HUES48 (cell line): Measurements from ENCODE around the gene MMRN2.
A peak's percentile ranks its signal among the peaks of the same experiment; 100 is the strongest.

Experiments
- H3K27ac ChIP-seq: one replicate; pipeline ENCODE4 v1.7.0; 2013; ENCODE audit warnings: low read depth, low read length, inconsistent platforms
- H3K27me3 ChIP-seq: 2 replicates; pipeline ENCODE4 v1.6.1; 2013; ENCODE audit warnings: mild to moderate bottlenecking, low read length; ENCODE audit not compliant: control insufficient read depth, insufficient read depth
- H3K36me3 ChIP-seq: 2 replicates; pipeline ENCODE4 v1.6.1; 2013; ENCODE audit warnings: low read length; ENCODE audit not compliant: control insufficient read depth, insufficient read depth
- H3K4me1 ChIP-seq: 2 replicates; pipeline ENCODE4 v1.6.1; 2013; ENCODE audit warnings: mild to moderate bottlenecking, low read length; ENCODE audit not compliant: control insufficient read depth, insufficient read depth
- H3K4me3 ChIP-seq: 2 replicates; pipeline ENCODE4 v1.5.1; 2013; ENCODE audit warnings: mild to moderate bottlenecking, low read depth, low read length
- H3K9ac ChIP-seq: 2 replicates; pipeline ENCODE4 v1.6.1; 2013; ENCODE audit warnings: mild to moderate bottlenecking, low read depth, low read length, moderate library complexity
- H3K9me3 ChIP-seq: 2 replicates; pipeline ENCODE4 v1.6.1; 2013; ENCODE audit warnings: low read length; ENCODE audit not compliant: control insufficient read depth, insufficient read depth

The MMRN2 gene

GRCh38 chr10:86969421-86970041 is 12.1 kb upstream of the MMRN2 start:
- peak overlapping the region; percentile 22 for H3K27ac ChIP-seq
- no peaks in the 10 kb centered on the region for H3K36me3 ChIP-seq
- peaks cover 21% of the 10 kb centered on the region for H3K27me3 ChIP-seq
- H3K9ac ChIP-seq = no peak overlapping the region
- no peaks in the 10 kb centered on the region for H3K9me3 ChIP-seq
- no peak overlapping the region for H3K4me3 ChIP-seq
- peaks cover 27% of the 10 kb centered on the region for H3K4me1 ChIP-seq

- peaks cover 27% of the 10 kb centered on the region for H3K4me1 ChIP-seq
- no peak overlapping the region for H3K4me3 ChIP-seq
- peaks cover 21% of the 10 kb centered on the region for H3K27me3 ChIP-seq
- H3K9ac ChIP-seq = no peak overlapping the region
- H3K9me3 ChIP-seq = no peaks in the 10 kb centered on the region
- no peak overlapping the region for H3K27ac ChIP-seq
- no peaks in the 10 kb centered on the region for H3K36me3 ChIP-seq
Measured at GRCh38 chr10:86968994-86969355, 11.6 kb upstream of the MMRN2 start.

GRCh38 chr10:86968271-86968993 is 11.0 kb upstream of the MMRN2 start, which contains the start of gene ADIRF:
TSS of gene ADIRF (plus strand) at chr10:86968482. CDS start at chr10:86968545, 63 bp downstream.
- no peaks in the 10 kb centered on the region for H3K9me3 ChIP-seq
- H3K36me3 ChIP-seq = no peaks in the 10 kb centered on the region
- H3K27me3 ChIP-seq = peaks cover 21% of the 10 kb centered on the region
- no peak within 1 kb of the TSS for H3K9ac ChIP-seq
- H3K4me3 ChIP-seq = no peak within 1 kb of the TSS
- peaks cover 27% of the 10 kb centered on the region for H3K4me1 ChIP-seq
- no peak within 1 kb of the TSS for H3K27ac ChIP-seq

- H3K4me3 ChIP-seq = no peak overlapping the region
- peaks cover 14% of the 10 kb centered on the region for H3K27me3 ChIP-seq
- H3K9me3 ChIP-seq = no peaks in the 10 kb centered on the region
- no peaks in the 10 kb centered on the region for H3K36me3 ChIP-seq
- H3K4me1 ChIP-seq = peaks cover 27% of the 10 kb centered on the region
- no peak overlapping the region for H3K27ac ChIP-seq
- H3K9ac ChIP-seq = no peak overlapping the region
Measured at GRCh38 chr10:86967481-86967941, 10.1 kb upstream of the MMRN2 start.

- peaks cover 22% of the 10 kb centered on the region for H3K4me1 ChIP-seq
- H3K4me3 ChIP-seq = no peak overlapping the region
- no peaks in the 10 kb centered on the region for H3K36me3 ChIP-seq
- no peak overlapping the region for H3K27ac ChIP-seq
- no peak overlapping the region for H3K9ac ChIP-seq
- no peaks in the 10 kb centered on the region; the same call in 1 of the 2 replicates for H3K27me3 ChIP-seq
- H3K9me3 ChIP-seq = no peaks in the 10 kb centered on the region
Measured at GRCh38 chr10:86965986-86966654, 8.7 kb upstream of the MMRN2 start.

GRCh38 chr10:86964847-86965190 is 7.4 kb upstream of the MMRN2 start:
- no peak overlapping the region for H3K9ac ChIP-seq
- H3K4me3 ChIP-seq = no peak overlapping the region
- no peak overlapping the region for H3K27ac ChIP-seq
- peaks cover 21% of the 10 kb centered on the region for H3K4me1 ChIP-seq
- H3K27me3 ChIP-seq = no peaks in the 10 kb centered on the region
- no peaks in the 10 kb centered on the region for H3K36me3 ChIP-seq
- no peaks in the 10 kb centered on the region for H3K9me3 ChIP-seq

- Histone ChIP-seq H3K9me3 (no peaks in the 10 kb centered on the region), H3K36me3 (no peaks in the 10 kb centered on the region), H3K9ac (no peak overlapping the region), H3K4me1 (peaks cover 23% of the 10 kb centered on the region), H3K4me3 (no peak overlapping the region), H3K27ac (no peak overlapping the region), H3K27me3 (no peaks in the 10 kb centered on the region)
Measured at GRCh38 chr10:86964061-86964846, 6.8 kb upstream of the MMRN2 start.

- Histone ChIP-seq H3K9me3 (no peaks in the 10 kb centered on the region), H3K9ac (no peak overlapping the region), H3K27me3 (no peaks in the 10 kb centered on the region), H3K27ac (no peak overlapping the region), H3K36me3 (no peaks in the 10 kb centered on the region), H3K4me1 (peaks cover 31% of the 10 kb centered on the region), H3K4me3 (no peak overlapping the region)
Measured at GRCh38 chr10:86963341-86963919, 6.0 kb upstream of the MMRN2 start.

- Histone ChIP-seq H3K4me1 (peaks cover 32% of the 10 kb centered on the region), H3K9ac (no peak overlapping the region), H3K4me3 (no peak overlapping the region), H3K27me3 (no peaks in the 10 kb centered on the region), H3K9me3 (no peaks in the 10 kb centered on the region), H3K36me3 (no peaks in the 10 kb centered on the region), H3K27ac (no peak overlapping the region)
Measured at GRCh38 chr10:86962981-86963310, 5.5 kb upstream of the MMRN2 start.

- no peak overlapping the region for H3K4me3 ChIP-seq
- H3K9me3 ChIP-seq = no peaks in the 10 kb centered on the region
- H3K27me3 ChIP-seq = no peaks in the 10 kb centered on the region
- H3K36me3 ChIP-seq = no peaks in the 10 kb centered on the region
- H3K4me1 ChIP-seq = peaks cover 30% of the 10 kb centered on the region
- H3K27ac ChIP-seq = no peak overlapping the region
- no peak overlapping the region for H3K9ac ChIP-seq
Measured at GRCh38 chr10:86962136-86962980, 4.9 kb upstream of the MMRN2 start.
